HepG2 (cell line): ENCODE results near the gene AXIN1. TPM values are rescaled to one million over a fixed set of nuclear protein-coding genes. Genes with fewer than 3 reads are reported as not detected.
A peak's percentile ranks its signal among the peaks of the same experiment; 100 is the strongest.

ENCODE experiments used
- DNMT1 ChIP-seq: sonication (generic); formaldehyde crosslinking; IDR thresholded peaks from 2 replicates; pipeline ENCODE4 v1.5.1; 2020; ENCODE audit warnings: mild to moderate bottlenecking, missing genetic modification reagents
- DR1 ChIP-seq: sonication (generic); formaldehyde crosslinking; IDR thresholded peaks from 2 replicates; pipeline ENCODE4 v1.8.0; 2021; ENCODE audit warnings: mild to moderate bottlenecking, missing genetic modification reagents, inconsistent platforms
- MIER3 ChIP-seq: IDR thresholded peaks from 2 replicates; pipeline ENCODE4 v1.6.1; 2016; ENCODE audit warnings: missing compliant biosample characterization, borderline replicate concordance
- MTF2 ChIP-seq: sonication (generic); formaldehyde crosslinking; IDR thresholded peaks from 2 replicates; pipeline ENCODE4 v1.5.0; 2020; ENCODE audit warnings: missing genetic modification reagents, borderline replicate concordance
- NR1H2 ChIP-seq: sonication (generic); formaldehyde crosslinking; IDR thresholded peaks from 2 replicates; pipeline ENCODE4 v1.8.1; 2022; ENCODE audit warnings: low read depth, missing genetic modification reagents, borderline replicate concordance
- SKI ChIP-seq: fragments of 450-650 bp; IDR thresholded peaks from one replicate; pipeline ENCODE4 v1.6.1; 2018; ENCODE audit warnings: mild to moderate bottlenecking; ENCODE audit not compliant: partially characterized antibody
- TBX3 ChIP-seq: fragments of 450-650 bp; IDR thresholded peaks from 2 replicates; pipeline ENCODE4 v1.6.1; 2017; ENCODE audit warnings: antibody characterized with exemption, mild to moderate bottlenecking, inconsistent platforms, borderline replicate concordance
- ZBTB3 ChIP-seq: sonication (generic); formaldehyde crosslinking; IDR thresholded peaks from 2 replicates; pipeline ENCODE4 v1.4.0; 2020; ENCODE audit warnings: low read depth, mild to moderate bottlenecking, moderate library complexity, missing genetic modification reagents, borderline replicate concordance
- ZNF160 ChIP-seq: sonication (generic); formaldehyde crosslinking; IDR thresholded peaks from 2 replicates; pipeline ENCODE4 v1.8.0; 2022; ENCODE audit warnings: mild to moderate bottlenecking, inconsistent platforms, missing genetic modification reagents
- ZNF367 ChIP-seq: sonication (generic); formaldehyde crosslinking; IDR thresholded peaks from 2 replicates; pipeline ENCODE4 v1.4.0; 2020; ENCODE audit warnings: missing genetic modification reagents, borderline replicate concordance
- ZNF543 ChIP-seq: sonication (generic); formaldehyde crosslinking; IDR thresholded peaks from 2 replicates; pipeline ENCODE4 v1.4.0; 2020; ENCODE audit warnings: mild to moderate bottlenecking, missing genetic modification reagents
- ZNF558 ChIP-seq: sonication (generic); formaldehyde crosslinking; IDR thresholded peaks from 2 replicates; pipeline ENCODE4 v1.9.0; 2022; ENCODE audit warnings: mild to moderate bottlenecking, missing genetic modification reagents, borderline replicate concordance
- polyA plus RNA-seq, 8 experiments: library from polyadenylated mRNA; depleted of rRNA in 3 of 8; stranded (reverse) in 7 of 8; unstranded in 1 of 8; fragments of >200 nt; fragmentation: Illumina TruSeq in 4 of 8; extraction: Trizol in 4 of 8; gene quantifications; 2 replicates each; pipeline versions ENCODE4 v1.2.1 to v1.2.3, GENCODE V29; 2011 to 2016; ENCODE audit warnings: low read depth in 4 of 8, missing spikeins in 1 of 8, mixed read lengths in 1 of 8; ENCODE audit not compliant: insufficient read depth in 1 of 8
- total RNA-seq, 5 experiments: library from RNA; depleted of rRNA; stranded (reverse); fragments of >200 nt; fragmentation: Illumina TruSeq; extraction: Trizol; gene quantifications; 2 replicates each; pipeline ENCODE4 v1.2.3, GENCODE V29; 2016; ENCODE audit warnings: low read depth in 1 of 5
- TF ChIP-seq, protein P1 (sequence below), 2 experiments: sonication (generic) in 1 of 2; formaldehyde crosslinking in 1 of 2; IDR thresholded peaks; 2 replicates each; pipeline versions ENCODE4 v1.4.0 to v1.6.1; 2018 to 2020; ENCODE audit warnings: missing genetic modification reagents in 2 of 2, borderline replicate concordance in 1 of 2, low read depth in 1 of 2, mild to moderate bottlenecking in 1 of 2, missing biosample characterization in 1 of 2
- TF ChIP-seq, protein P2 (sequence below): sonication (generic); formaldehyde crosslinking; IDR thresholded peaks from 2 replicates; pipeline ENCODE4 v1.5.1; 2020; ENCODE audit warnings: missing genetic modification reagents, mild to moderate bottlenecking, borderline replicate concordance
- TF ChIP-seq, protein P3 (sequence below): sonication (generic); formaldehyde crosslinking; IDR thresholded peaks from 2 replicates; pipeline ENCODE4 v1.8.0; 2022; ENCODE audit warnings: mild to moderate bottlenecking, missing genetic modification reagents; ENCODE audit not compliant: insufficient replicate concordance

Gene AXIN1
- total and polyA plus RNA-seq, 2 of the 13 experiments (the other 11 are each of a cell fraction or from before 2014, with no cell fraction given): 24.0 to 26.0 TPM

DNA sequence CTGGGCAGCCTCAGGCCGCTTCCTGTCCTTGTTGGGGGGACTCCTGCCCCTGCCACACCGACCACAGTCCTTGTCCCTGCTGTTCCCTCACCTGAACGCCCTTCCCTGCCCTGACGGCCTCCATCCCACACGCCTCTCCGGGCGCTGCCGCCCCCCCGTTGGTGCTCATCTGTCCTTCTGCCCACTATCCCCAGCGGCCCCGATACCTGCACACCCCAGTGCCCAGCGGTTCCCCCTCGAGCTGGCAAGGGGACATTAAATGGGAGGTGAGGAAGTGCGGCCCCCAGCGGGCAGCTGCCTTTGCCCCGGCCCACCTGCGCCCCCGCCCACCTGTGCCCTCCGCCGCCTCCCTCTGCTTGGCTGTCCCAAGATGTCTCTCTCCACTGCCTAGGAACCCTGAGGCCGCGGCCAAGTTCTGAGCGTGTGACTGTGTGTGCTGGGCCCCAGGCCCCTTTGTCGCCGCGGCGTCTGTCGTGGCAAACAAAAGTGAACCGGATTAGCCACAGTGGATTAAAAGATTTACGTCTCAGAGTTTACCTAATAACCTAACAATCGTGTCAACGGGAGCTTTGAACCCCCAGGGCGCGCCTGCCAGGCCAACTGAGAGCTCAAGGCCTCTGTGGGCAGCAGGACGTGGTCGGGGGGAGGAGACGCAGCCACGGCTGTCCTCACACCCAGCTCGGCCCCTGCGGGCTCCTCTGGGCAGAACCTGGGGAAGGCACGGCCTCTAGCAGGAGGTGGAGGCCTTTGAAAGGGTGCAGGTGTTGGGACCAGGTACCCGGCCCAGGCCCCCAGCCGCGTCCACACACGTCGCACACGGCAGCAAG, 7.6 kb upstream of the AXIN1 start (continued):
- TF ChIP-seq, protein P1, sequence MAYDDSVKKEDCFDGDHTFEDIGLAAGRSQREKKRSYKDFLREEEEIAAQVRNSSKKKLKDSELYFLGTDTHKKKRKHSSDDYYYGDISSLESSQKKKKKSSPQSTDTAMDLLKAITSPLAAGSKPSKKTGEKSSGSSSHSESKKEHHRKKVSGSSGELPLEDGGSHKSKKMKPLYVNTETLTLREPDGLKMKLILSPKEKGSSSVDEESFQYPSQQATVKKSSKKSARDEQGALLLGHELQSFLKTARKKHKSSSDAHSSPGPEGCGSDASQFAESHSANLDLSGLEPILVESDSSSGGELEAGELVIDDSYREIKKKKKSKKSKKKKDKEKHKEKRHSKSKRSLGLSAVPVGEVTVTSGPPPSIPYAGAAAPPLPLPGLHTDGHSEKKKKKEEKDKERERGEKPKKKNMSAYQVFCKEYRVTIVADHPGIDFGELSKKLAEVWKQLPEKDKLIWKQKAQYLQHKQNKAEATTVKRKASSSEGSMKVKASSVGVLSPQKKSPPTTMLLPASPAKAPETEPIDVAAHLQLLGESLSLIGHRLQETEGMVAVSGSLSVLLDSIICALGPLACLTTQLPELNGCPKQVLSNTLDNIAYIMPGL (CRISPR knock-in tag; IDR thresholded peaks at IDR 0.05; ENCODE audit: borderline replicate concordance in 1 of 2, low read depth in 1 of 2): no peak
- TF ChIP-seq ZNF160 (CRISPR knock-in tag) (peak; percentile 46; the same call in 1 of the 2 replicates), ZNF543 (CRISPR knock-in tag) (no peak), DR1 (CRISPR knock-in tag) (no peak), SKI (no peak), TBX3 (no peak), MTF2 (no peak), ZNF367 (no peak), MIER3 (CRISPR knock-in tag) (no peak), DNMT1 (no peak), NR1H2 (CRISPR knock-in tag) (no peak), ZBTB3 (CRISPR knock-in tag) (no peak), ZNF558 (CRISPR knock-in tag) (no peak)
- TF ChIP-seq, protein P2, sequence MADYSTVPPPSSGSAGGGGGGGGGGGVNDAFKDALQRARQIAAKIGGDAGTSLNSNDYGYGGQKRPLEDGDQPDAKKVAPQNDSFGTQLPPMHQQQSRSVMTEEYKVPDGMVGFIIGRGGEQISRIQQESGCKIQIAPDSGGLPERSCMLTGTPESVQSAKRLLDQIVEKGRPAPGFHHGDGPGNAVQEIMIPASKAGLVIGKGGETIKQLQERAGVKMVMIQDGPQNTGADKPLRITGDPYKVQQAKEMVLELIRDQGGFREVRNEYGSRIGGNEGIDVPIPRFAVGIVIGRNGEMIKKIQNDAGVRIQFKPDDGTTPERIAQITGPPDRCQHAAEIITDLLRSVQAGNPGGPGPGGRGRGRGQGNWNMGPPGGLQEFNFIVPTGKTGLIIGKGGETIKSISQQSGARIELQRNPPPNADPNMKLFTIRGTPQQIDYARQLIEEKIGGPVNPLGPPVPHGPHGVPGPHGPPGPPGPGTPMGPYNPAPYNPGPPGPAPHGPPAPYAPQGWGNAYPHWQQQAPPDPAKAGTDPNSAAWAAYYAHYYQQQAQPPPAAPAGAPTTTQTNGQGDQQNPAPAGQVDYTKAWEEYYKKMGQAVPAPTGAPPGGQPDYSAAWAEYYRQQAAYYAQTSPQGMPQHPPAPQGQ (CRISPR knock-in tag): no peak
- TF ChIP-seq, protein P3, sequence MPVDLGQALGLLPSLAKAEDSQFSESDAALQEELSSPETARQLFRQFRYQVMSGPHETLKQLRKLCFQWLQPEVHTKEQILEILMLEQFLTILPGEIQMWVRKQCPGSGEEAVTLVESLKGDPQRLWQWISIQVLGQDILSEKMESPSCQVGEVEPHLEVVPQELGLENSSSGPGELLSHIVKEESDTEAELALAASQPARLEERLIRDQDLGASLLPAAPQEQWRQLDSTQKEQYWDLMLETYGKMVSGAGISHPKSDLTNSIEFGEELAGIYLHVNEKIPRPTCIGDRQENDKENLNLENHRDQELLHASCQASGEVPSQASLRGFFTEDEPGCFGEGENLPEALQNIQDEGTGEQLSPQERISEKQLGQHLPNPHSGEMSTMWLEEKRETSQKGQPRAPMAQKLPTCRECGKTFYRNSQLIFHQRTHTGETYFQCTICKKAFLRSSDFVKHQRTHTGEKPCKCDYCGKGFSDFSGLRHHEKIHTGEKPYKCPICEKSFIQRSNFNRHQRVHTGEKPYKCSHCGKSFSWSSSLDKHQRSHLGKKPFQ (CRISPR knock-in tag): peak; percentile 34
